Muscle of arm (tissue), 12 donors: Measurements from ENCODE around the gene CACNA2D4. TPM values are rescaled to one million over a fixed set of nuclear protein-coding genes. Genes with fewer than 3 reads are reported as not detected.

Experiments
- DNase-seq: peaks from one replicate; pipeline ENCODE4 v3.0.0-alpha.2; 2013
- polyA plus RNA-seq, 12 donors: library from polyadenylated mRNA; unstranded; fragments of 120-200 nt; gene quantifications; one replicate each; pipeline ENCODE4 v1.2.1, GENCODE V29; 2013; ENCODE audit not compliant: insufficient read length in 12 of 12

CACNA2D4 gene
- polyA plus RNA-seq, 12 donors, result 0.97 to 3.8 (median 2.5) TPM; not detected in 2

DNA sequence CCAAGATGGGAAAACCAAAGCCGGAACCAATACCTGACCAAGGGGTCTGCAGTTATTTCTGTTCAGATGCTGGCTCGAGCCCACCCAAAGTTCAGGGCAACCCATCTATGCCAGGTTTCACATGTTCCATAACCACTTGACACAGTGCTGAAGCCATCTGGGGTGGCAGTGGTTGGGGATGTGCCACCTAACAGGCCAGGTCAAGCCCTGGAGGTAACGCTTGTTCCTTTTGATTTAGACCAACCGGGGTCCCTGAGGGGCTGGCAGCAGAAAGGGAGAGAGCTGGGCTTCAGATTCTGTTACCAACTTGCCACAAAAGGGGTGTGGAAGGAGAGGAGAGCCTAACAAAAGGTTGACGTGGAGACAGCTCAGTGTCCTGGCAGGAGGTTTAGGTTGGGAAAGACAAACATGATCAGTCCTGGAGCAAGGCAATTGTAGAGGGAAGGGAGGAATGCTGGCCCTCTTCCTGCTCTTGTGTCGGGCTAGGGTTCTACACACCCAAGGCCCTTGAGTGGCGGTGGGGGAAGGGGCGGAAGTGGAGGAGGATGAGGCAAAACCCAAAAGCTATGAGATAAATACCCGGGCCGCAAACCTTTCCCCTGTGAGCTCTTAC, 31.9 kb downstream of the CACNA2D4 start:
- no peak for DNase-seq

DNA sequence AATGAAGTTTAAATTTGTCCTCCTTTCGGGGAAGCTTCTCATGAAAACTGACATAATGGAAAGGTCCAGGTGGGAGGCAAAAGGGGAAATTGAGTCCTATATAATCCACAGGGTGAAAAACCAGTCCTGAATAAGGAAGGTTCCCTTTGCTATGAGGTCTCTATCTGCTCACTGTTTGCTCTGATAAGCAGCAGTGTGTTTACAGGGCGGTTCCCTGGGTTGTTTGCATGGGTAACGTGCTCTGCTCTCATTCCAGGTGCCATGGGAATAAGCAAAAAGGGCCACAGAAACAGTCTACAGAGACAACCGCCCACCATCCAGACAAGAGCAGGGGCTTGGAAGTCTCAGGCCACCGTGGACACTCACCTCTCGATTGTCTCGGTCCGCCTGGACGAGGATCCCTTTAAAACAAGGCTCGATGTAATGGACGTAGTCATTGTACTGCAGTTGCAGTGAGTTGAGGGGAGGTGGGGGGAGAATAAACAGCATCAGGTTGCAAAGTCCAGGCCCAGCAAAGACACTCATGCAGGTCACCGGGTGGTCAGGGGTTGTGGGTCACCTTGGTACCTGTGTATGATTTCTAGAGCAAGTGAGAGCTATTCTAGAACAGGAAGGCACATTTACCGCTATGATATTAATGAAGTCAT, 32.7 kb downstream of the CACNA2D4 start:
- DNase-seq, result no peak

DNA sequence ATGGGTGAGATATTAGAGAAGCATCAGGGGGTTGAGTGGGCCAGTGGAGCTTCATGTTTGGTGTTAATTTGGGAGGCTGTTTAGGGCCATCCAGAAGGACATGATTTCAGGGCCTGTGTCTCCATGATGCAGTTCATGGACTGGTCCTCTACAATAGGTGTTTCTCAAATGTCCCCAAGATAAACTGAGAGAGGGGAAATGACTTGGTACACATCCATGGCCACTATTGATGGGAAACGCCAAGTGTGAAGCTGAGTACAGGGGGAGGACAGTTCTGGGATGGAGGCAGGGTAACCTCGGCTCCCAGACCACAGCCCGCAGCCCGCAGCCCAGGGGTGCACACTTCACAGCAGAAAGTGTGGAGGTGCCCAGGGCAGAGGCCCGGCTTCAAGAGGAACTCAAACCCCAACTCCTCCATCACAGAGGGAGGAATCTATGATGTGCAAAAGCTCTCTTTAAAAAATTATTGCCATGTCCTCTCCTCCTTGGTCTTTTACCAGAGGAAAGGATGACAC, 33.3 kb downstream of the CACNA2D4 start:
- no peak for DNase-seq

DNA sequence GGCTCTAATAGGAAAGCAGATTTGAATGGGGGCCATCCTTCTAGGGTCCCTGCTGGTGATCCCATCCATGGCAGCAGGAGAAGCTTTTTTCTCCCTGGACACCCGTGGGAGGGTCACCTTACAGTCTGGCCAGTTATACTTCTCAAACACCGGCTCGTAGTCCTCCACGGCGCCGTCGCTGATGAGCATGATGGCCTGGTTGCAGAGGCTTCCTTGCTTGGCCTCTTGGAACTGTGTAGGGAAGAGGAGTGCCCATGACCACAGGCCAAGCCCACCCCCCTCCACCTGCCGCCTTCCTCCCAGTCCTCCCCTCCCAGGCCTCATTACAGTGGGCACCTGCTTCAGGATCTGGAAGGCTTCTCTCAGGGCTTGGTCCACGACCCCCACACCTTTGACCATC, 33.8 kb downstream of the CACNA2D4 start:
- DNase-seq, result no peak

DNA sequence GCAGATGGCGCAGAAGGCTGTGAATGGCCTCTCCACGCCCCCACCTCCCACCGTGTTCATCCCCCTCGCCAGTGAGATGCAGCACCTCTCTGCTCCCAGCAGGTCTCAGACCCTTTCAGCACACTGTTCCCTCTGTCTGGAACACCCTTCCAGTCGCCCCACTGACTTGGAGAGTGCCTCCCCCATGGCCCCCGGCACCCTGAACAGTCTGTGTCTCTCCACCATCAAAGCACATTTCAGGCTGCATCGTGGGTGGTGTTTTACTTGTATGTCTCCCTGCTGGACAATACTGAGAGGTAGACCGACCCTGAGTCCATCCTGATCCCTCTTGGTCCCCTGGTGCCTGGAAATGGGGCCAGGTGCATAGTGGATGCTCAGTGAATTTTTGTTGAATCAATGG, 34.9 kb downstream of the CACNA2D4 start:
- DNase-seq, result no peak

DNA sequence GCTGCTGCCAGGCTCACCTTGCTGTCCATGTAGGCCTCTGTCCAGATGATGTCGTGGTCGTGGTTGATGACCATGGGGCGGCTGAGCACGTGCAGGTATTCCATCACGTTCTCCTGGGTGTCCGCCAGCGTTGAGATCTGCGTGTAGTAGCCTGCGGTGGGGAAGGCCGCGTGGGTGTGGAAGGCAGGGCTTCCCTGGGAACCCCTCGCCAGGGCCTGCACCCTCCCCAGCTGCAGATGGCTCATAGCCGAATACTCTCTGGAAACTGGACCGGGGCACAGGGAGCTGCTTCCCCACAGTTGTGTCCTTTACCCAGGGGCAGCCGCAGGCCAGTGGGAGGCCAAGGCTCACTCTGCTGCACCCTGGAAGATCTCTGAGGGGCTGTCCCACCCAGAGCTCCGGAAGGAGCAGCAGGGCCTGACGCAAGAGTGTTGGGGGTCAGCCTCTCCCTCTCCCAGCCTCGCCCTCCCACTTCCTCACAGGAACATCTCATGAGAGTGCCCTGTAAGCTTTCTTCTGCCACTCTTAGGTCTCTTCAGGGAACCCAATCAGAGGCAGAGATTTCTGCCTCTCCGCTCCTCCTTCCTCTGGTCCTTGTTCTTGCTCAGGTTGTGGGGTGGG, 35.5 kb downstream of the CACNA2D4 start:
- no peak for DNase-seq

DNA sequence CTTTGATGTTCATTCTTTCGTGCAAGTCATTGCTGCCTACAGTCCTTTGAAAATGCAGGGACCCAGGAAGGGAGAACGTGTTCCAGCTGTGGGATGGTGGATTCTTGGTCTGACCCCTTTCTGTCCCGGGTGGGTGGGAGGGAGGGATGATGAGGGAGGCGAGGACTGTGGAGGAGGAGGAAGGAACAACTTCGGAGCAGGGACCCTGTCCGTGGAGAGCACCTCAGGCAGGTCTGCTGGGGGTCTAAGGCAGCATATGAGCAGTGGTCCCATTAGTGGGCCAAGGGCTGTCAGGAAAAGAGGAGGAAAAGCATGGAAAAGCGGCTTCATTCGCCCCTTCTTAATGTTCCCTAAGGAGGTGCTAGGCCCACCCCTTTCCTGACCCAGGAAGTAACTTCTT, 36.0 kb downstream of the CACNA2D4 start:
- no peak for DNase-seq

DNA sequence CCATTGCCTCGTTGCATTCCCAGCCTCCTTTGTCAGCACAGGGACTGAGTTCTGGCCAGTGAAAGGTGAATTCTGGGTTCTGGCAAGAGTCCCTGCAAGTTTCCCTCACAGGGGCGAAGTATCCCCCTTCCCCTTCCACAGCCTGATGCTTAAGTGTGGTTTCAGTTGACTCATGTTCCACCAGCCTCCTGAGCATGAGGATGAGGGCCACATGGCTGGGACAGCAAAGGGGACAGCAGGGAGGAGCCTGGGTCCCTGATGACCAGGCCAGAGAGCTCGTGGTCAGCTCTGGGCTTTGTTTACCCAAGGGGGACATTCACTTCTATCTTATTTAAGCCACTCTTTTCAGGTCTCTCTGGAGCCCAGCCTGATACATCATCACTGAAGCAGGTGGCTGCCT, 36.5 kb downstream of the CACNA2D4 start:
- no peak for DNase-seq

DNA sequence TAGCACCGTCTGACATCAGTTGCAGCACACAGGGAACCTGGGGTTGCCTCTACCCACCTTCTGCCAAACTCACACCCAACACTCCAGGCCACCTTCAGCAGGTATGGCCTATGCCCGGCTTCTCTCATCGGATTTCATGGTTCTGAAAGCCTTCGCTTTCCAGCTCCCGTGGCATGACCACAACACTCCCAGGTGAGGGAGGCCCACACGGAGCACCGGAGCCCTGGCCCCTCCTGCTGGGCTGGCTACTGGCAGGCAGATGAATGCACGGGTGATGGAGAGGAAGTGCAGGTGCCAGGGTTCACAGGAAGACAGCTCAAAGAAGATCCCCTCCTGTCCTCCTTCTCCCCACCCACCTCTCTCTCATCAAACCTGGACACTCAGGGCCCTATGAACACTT, 37.2 kb downstream of the CACNA2D4 start:
- DNase-seq, result no peak

DNA sequence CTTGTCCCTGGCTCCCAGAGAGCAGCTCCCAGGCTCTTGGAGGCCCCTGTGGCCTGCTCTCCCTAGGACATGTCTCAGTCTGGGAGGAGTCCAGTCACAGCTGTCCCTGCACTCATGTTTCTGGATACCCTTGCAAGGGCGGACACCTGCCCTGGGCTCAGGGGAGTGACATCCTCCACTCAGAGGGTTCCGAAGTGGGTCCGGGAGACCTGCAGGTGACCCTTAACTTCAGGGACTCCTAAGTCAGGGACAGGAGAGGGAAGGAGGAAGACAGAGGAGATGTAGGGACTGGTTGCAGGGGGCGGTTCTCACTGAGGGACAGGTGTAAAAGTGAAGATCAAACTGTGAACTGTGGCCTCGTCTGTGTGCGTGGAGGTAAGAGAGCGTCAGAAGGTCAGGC, 37.6 kb downstream of the CACNA2D4 start:
- no peak for DNase-seq

DNA sequence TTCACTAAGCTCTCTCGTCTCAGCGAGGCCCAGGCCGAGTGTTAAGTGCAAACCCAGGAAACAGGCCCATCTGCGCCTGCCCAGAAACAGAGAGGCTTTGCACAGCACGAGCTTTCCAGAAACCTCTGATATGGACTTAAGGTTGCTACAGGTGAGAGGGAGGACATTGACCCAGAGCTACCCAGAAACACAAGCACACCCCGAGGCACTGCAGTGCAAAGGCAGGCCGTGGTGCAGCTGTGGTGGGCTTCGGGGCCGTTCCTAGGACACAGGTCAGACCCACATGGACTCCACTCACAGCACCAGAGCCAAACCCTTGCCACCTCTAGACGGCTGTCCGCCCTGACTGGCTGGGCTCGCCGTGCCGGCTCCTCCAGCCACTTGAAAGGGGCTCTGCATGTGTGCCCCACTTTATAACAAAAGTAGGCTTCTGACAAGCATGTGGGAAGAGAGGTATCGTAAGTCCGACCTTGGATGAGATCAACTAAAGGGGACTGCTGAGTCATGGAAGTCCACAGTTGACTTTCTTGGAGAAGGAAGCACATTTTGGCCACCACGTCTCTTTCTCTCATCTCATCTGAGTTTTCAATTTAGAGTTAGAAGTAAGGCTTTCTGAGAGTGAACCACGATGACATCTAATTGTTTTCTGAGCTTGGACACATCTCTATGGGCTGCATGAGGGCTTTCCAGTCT, 38.2 kb downstream of the CACNA2D4 start:
- no peak for DNase-seq

DNA sequence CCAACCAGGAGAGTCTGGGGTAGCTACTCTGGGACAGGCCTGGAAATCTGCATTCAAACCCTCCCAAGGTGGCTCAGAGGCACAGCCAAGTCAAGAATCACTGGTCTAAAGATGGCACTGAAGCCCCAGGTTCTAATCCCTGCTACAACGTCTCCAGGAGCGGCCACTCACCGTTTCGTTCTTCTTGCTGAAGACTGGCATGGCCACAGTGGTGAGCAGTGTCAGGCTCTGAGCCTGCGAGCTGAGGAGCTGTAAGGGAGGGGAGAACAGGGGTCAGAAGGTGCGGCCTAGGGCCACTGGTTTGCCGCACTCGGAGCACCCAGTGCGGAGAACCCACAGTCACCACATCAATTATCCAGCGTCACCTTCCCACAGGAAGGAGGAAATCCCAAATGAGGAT, 38.8 kb downstream of the CACNA2D4 start:
- no peak for DNase-seq

DNA sequence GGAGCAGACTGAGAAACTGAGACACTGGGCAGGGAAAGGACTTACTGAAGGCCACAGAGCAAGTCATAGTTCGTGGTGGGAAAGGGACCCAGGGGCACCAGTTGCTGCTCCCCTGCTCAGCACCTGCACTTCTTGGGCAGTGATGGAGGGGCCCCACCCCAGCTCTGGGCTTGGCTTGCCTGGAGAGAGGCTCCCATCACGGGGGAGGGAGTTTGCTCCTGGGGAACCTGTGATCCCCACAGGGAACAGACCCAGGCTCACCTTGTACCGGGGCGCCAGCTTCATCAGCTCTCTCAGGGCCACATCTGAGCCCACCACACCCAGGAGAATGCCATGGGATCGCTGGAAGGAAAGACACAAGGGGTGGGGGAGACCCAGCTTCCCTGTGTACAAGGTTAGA, 39.8 kb downstream of the CACNA2D4 start:
- no peak for DNase-seq

DNA sequence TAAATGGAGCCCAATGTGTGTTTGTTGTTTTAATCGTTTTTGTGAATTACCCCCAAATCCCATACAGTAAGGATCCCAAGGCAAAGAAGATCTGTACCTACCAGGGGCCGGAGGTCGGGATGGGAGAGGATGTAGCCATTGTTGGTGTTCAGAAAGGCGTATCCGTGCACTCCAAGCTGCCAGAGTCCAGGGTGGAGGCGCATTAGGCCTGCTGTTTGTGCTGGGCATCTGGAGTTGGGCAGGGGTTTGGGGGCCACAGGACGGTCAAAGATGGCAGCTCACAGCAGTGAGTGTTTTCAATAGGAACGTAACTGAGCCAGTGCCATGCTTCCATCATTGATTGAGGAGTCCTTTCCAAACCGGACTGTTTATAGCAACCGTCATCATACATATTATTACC, 40.2 kb downstream of the CACNA2D4 start:
- DNase-seq, result no peak

DNA sequence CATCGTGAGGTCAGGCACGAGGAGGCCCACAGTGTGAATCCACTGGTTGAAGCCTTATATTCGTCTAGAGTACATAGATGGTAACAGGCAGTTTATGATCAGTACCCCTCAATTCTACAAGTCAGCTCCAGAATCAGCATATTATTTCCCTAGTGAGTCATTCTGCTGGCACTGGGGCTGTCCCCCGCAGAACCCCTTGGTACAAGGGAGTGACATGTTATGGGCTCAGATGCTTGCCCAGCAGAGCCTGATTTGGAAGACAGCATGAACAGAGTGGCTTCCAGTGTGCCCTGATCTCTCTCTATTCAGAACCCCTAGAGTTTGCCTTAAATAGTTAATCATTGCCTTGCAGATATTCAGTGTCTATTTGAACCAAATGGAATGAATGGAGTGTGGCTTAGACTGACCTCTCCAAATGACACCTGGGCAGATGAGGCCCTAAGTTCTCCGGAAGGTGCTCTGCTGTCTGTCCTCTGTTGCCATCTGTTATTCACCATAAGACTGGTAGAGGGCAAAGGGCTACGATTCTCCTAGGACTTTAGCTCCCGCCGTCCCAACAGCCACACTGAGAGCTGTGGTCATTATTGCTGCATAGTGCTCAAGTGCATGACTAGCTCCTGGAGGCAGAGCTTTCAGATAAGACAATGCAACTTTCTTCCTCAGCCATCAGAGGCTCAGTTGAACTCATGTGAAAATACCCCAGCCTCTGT, 41.1 kb downstream of the CACNA2D4 start:
- DNase-seq, result no peak

DNA sequence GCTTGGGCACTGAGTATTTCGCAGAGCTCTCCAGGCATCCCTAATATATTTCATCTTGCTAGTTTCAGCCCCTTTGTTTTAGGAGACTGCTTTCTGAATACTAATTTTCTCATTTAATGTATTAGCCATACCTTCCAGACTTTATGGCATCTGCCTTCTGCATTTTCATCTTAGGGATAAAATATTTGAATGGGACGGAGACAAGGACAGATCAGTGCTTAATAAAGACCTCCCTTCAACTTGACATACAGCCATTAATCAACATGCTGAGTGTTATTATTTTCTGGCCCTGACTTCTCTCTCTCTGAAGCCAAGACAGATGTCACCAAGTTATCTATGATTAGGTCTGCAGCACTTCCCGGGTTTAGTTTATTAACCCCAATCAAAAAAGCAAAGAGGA, 42.4 kb downstream of the CACNA2D4 start:
- DNase-seq, result no peak

DNA sequence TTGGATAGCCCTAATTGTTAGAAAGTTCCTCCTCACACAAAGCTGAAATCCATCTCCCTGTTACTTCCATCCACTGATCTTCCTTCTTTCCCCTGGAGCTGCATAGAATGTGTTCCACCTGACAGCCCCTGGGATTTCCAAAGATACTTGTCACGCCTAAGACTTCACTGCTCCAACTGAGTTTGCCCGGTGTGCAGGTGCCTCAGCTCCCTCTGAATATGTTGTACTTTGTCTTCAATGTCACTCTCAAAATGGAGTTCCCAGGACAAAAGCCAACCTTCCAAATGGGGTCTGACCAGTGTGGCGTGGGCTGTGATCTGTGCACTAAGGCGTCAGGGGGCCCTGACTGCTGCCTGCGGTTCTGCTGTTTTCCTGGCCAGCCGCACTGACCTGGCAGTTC, 42.8 kb downstream of the CACNA2D4 start:
- DNase-seq, result no peak

DNA sequence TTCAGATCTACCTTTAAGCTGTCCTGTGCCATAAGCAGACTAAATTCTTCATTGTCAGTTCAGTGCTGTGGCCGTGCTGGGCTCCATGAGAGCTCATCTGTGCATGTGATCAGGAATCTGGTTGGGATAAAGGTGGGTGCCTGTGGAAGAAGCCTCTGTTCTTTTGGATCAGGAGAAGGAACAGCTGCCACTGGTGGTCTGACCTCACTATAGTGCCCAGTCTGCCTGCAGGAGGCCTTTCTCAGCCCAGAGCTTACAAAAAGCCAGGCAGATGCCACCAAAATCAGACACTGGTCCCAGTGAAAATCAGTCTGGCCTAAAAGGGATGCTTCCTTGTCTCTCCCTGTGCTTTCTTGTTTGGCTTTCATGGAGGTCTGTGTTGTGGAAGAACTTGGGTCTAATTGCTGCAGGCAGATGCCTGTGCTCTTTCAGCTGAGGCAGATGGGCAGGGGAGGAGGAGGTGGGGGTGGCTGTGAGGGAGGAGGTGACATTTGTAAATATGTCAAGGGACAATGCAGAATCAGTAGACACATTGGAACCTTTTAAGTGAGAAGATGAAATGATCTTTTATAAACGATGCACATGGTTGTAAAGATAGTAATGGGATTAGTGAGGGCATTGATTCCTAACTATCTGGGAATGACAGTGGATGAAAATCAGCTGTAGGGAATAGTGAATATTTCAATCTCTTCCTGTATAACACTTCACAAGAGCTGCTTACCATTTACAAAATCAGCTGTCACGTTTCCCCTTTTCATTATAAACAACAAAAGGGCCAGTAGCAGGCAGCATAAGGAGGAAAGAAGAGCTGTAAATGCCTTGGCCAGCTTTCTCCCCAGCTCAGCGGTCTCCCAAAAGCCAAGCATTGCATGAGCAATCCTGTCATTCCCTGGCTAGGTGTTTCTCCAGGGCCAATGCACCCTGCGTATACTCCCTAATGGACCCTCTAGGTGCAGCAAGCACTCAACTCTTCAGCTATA, 44.6 kb downstream of the CACNA2D4 start:
- DNase-seq, result no peak

DNA sequence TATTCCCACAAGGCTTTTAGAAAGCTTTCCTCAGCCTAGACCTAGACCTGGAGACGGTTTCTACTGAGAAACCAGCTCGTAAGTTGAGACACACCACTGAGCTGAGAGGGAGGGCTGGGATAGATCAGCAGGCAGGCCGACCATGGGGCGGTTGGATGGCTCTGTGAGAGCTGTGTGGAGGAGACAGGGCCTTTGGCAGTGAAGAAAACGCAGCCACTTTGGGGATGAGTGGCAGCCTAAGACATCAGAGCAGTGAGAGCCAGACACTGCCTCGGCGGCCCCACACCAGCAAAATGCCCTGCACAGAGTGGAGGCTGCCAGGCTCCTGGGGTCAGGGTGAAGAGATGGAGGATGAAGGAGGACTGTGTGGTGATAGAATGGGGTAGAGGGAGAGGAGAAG, 46.0 kb downstream of the CACNA2D4 start:
- no peak for DNase-seq

DNA sequence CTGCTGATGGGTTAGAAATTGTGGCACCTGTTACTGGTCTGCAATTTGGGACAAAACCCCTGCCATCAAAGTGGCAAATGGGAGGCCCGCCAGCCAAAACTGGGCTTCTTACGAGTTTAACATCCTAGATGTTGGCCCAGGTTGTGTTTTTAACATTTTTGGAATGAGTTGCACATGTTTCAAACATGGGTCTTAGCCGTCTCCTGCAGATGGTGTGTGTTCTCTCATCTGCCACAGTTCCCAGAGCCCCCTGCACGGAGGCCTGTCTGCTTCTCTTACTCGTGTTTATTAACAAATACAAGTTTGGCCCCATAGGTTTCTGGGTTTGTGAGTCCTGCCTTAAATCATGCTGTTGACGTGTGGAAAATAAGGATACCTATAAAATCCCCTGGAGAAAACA, 46.5 kb downstream of the CACNA2D4 start:
- no peak for DNase-seq
